H1 (cell line): Measurements from ENCODE around the gene STIL. TPM values are rescaled to one million over a fixed set of nuclear protein-coding genes. Genes with fewer than 3 reads are reported as not detected.

Source experiments
- CTCF ChIA-PET: fragments of 300-600 bp; sonication (Branson Sonifier 250); formaldehyde crosslinking; loops from one replicate; lab custom pipeline; 2021; ENCODE audit not compliant: partially characterized antibody; lab: Charles Lee
- POLR2A ChIA-PET: fragments of 300-600 bp; sonication (Branson Sonifier 250); formaldehyde crosslinking; loops from one replicate; lab custom pipeline; 2021; ENCODE audit warnings: inconsistent platforms; ENCODE audit not compliant: partially characterized antibody; lab: Charles Lee
- DNase-seq, 2 experiments: peaks; one replicate each; pipeline versions ENCODE4 v3.0.0 to v3.0.0-alpha.2; 2010 to 2022; ENCODE audit warnings: low spot score in 2 of 2, low read depth in 1 of 2, mixed read lengths in 1 of 2
- FAIRE-seq: peaks from 2 replicates; lab custom pipeline; 2011; peaks lifted over from hg19 to GRCh38; lab: Jason Lieb, UNC
- H2AFZ ChIP-seq: 2 replicates; pipeline ENCODE4 v1.8.1; 2012; ENCODE audit warnings: low read length, inconsistent platforms
- H2AK5ac ChIP-seq: 2 replicates; pipeline ENCODE4 v1.6.1; 2013; ENCODE audit warnings: low read depth, low read length
- H2BK120ac ChIP-seq: replicated peaks from 2 replicates; pipeline ENCODE3; 2013; ENCODE audit warnings: low read depth, low read length, inconsistent platforms
- H2BK12ac ChIP-seq: 2 replicates; pipeline ENCODE4 v1.6.1; 2013; ENCODE audit warnings: low read depth, low read length
- H2BK15ac ChIP-seq: 2 replicates; pipeline ENCODE4 v1.6.1; 2013; ENCODE audit warnings: low read length
- H2BK20ac ChIP-seq: 2 replicates; pipeline ENCODE4 v1.6.1; 2013; ENCODE audit warnings: low read length
- H2BK5ac ChIP-seq: 2 replicates; pipeline ENCODE4 v1.6.1; 2013; ENCODE audit warnings: low read depth, low read length
- H3K14ac ChIP-seq: 2 replicates; pipeline ENCODE4 v1.6.1; 2013; ENCODE audit warnings: inconsistent platforms; ENCODE audit not compliant: insufficient read length
- H3K18ac ChIP-seq: 2 replicates; pipeline ENCODE4 v1.6.1; 2013; ENCODE audit warnings: low read length; ENCODE audit errors: extremely low read depth
- H3K23ac ChIP-seq: 2 replicates; pipeline ENCODE4 v1.6.1; 2013; ENCODE audit warnings: inconsistent platforms; ENCODE audit not compliant: insufficient read length
- H3K23me2 ChIP-seq: 2 replicates; pipeline ENCODE4 v1.6.1; 2013; ENCODE audit warnings: low read depth, low read length
- H3K27ac ChIP-seq: 2 replicates; pipeline ENCODE4 v1.6.1; 2011; ENCODE audit warnings: low read depth, low read length, inconsistent platforms
- H3K27me3 ChIP-seq, 4 experiments: replicated peaks in 1 of 4; 1 replicate in 1 of 4; 2 replicates in 3 of 4; pipeline versions ENCODE4 v1.6.1 to v1.8.1; 2011 to 2013; ENCODE audit warnings: low read length in 3 of 4, mild to moderate bottlenecking in 3 of 4, inconsistent platforms in 2 of 4, mixed read lengths in 2 of 4, moderate library complexity in 1 of 4; ENCODE audit not compliant: control insufficient read depth in 3 of 4, insufficient read depth in 3 of 4; ENCODE audit errors: extremely low read depth in 1 of 4
- H3K36me3 ChIP-seq, 4 experiments: 2 replicates each; pipeline versions ENCODE4 v1.6.1 to v1.8.1; 2011 to 2013; ENCODE audit warnings: mild to moderate bottlenecking in 4 of 4, low read length in 3 of 4, moderate library complexity in 2 of 4, control low read depth in 1 of 4, inconsistent platforms in 1 of 4; ENCODE audit not compliant: insufficient read depth in 4 of 4, control insufficient read depth in 2 of 4
- H3K4ac ChIP-seq: replicated peaks from 2 replicates; pipeline ENCODE3; 2013; ENCODE audit warnings: low read length, low read depth, mixed read lengths, inconsistent platforms; ENCODE audit not compliant: insufficient read length
- H3K4me1 ChIP-seq, 4 experiments: replicated peaks in 1 of 4; 1 replicate in 1 of 4; 2 replicates in 3 of 4; pipeline versions ENCODE4 v1.6.1 to v1.8.1; 2011 to 2013; ENCODE audit warnings: low read length in 3 of 4, inconsistent platforms in 2 of 4, mixed read lengths in 1 of 4; ENCODE audit not compliant: insufficient read depth in 4 of 4, control insufficient read depth in 3 of 4
- H3K4me2 ChIP-seq, 2 experiments: 2 replicates each; pipeline versions ENCODE4 v1.6.1 to v1.8.1; 2011 to 2013; ENCODE audit warnings: low read depth in 2 of 2, low read length in 2 of 2, control low read depth in 1 of 2, inconsistent platforms in 1 of 2, mild to moderate bottlenecking in 1 of 2; ENCODE audit not compliant: insufficient read depth in 1 of 2
- H3K4me3 ChIP-seq, 4 experiments: fragments of 200-600, 300-600 bp in 1 of 4; sonication (generic), shearing (Covaris generic), sonication (Bioruptor Twin) in 1 of 4; 2 replicates each; pipeline versions ENCODE4 v1.5.1 to v1.8.1; 2011 to 2016; ENCODE audit warnings: low read length in 4 of 4, low read depth in 3 of 4, control low read depth in 2 of 4, inconsistent platforms in 2 of 4, mild to moderate bottlenecking in 2 of 4, mixed read lengths in 1 of 4, moderate library complexity in 1 of 4; ENCODE audit not compliant: insufficient read depth in 2 of 4; ENCODE audit errors: extremely low read depth in 1 of 4
- H3K56ac ChIP-seq: replicated peaks from 2 replicates; pipeline ENCODE3; 2013; ENCODE audit warnings: low read depth, mild to moderate bottlenecking, mixed read lengths, low read length, inconsistent platforms; ENCODE audit not compliant: insufficient read length
- H3K79me1 ChIP-seq: 2 replicates; pipeline ENCODE4 v1.6.1; 2013; ENCODE audit warnings: low read depth, low read length, control low read depth
- H3K79me2 ChIP-seq, 2 experiments: 2 replicates each; pipeline versions ENCODE4 v1.6.1 to v1.8.1; 2012 to 2013; ENCODE audit warnings: low read length in 2 of 2, mild to moderate bottlenecking in 2 of 2, inconsistent platforms in 1 of 2; ENCODE audit not compliant: insufficient read depth in 2 of 2, control insufficient read depth in 1 of 2
- H3K9ac ChIP-seq, 4 experiments: replicated peaks in 1 of 4; 1 replicate in 1 of 4; 2 replicates in 3 of 4; pipeline versions ENCODE4 v1.6.1 to v1.8.1; 2011 to 2013; ENCODE audit warnings: low read depth in 3 of 4, low read length in 3 of 4, control low read depth in 2 of 4, mild to moderate bottlenecking in 2 of 4, moderate library complexity in 2 of 4, inconsistent platforms in 1 of 4; ENCODE audit errors: extremely low read depth in 1 of 4
- H3K9me3 ChIP-seq, 2 experiments: 2 replicates each; pipeline versions ENCODE4 v1.6.1 to v1.8.1; 2012 to 2013; ENCODE audit warnings: mild to moderate bottlenecking in 2 of 2, moderate library complexity in 2 of 2, control low read depth in 1 of 2, inconsistent platforms in 1 of 2, low read depth in 1 of 2, low read length in 1 of 2, mixed read lengths in 1 of 2; ENCODE audit not compliant: insufficient read depth in 2 of 2
- H4K20me1 ChIP-seq, 2 experiments: replicated peaks in 1 of 2; 2 replicates each; pipeline versions ENCODE3 to v1.8.1; 2011 to 2013; ENCODE audit warnings: inconsistent platforms in 2 of 2, low read length in 2 of 2, mild to moderate bottlenecking in 1 of 2; ENCODE audit not compliant: insufficient read depth in 2 of 2, control insufficient read depth in 1 of 2
- H4K5ac ChIP-seq: 2 replicates; pipeline ENCODE4 v1.6.1; 2013; ENCODE audit warnings: low read length, low read depth, mixed read lengths, inconsistent platforms; ENCODE audit not compliant: insufficient read length
- H4K8ac ChIP-seq: 2 replicates; pipeline ENCODE4 v1.8.0; 2013; ENCODE audit warnings: mild to moderate bottlenecking, moderate library complexity, low read length, inconsistent platforms; ENCODE audit not compliant: insufficient read depth; ENCODE audit errors: extremely low read depth
- H4K91ac ChIP-seq: replicated peaks from 2 replicates; pipeline ENCODE3; 2013; ENCODE audit warnings: low read length, mixed read lengths, inconsistent platforms; ENCODE audit not compliant: insufficient read length
- BRCA1 ChIP-seq: IDR thresholded peaks from 2 replicates; pipeline ENCODE4 v1.6.1; 2012; ENCODE audit warnings: low read depth, low read length, improper control_type of control experiment
- CBX8 ChIP-seq: fragments of 300-800, 300-1000 bp; sonication (generic); IDR thresholded peaks from 2 replicates; pipeline ENCODE4 v1.7.1; 2016; ENCODE audit warnings: low read depth, low read length, borderline replicate concordance
- CEBPB ChIP-seq: IDR thresholded peaks from 2 replicates; pipeline ENCODE4 v1.6.1; 2012; ENCODE audit warnings: low read depth, low read length
- CHD1 ChIP-seq: IDR thresholded peaks from 2 replicates; pipeline ENCODE4 v1.6.1; 2012; ENCODE audit warnings: low read depth, low read length, improper control_type of control experiment
- KDM1A ChIP-seq: fragments of 200-600, 300-600 bp; sonication (generic); IDR thresholded peaks from 2 replicates; pipeline ENCODE4 v1.7.1; 2016; ENCODE audit warnings: mild to moderate bottlenecking, low read length, borderline replicate concordance
- POLR2AphosphoS5 ChIP-seq: IDR thresholded peaks from 2 replicates; pipeline ENCODE4 v1.6.1; 2011; ENCODE audit warnings: low read depth, low read length
- POU5F1 ChIP-seq: IDR thresholded peaks from 2 replicates; pipeline ENCODE4 v1.6.1; 2011; ENCODE audit warnings: low read depth, mild to moderate bottlenecking, low read length, moderate library complexity
- RBBP5 ChIP-seq: IDR thresholded peaks from 2 replicates; pipeline ENCODE4 v1.7.1; 2012; ENCODE audit warnings: low read depth, mild to moderate bottlenecking, inconsistent platforms, low read length, moderate library complexity, borderline replicate concordance
- RFX5 ChIP-seq: IDR thresholded peaks from 2 replicates; pipeline ENCODE4 v1.6.1; 2011; ENCODE audit warnings: low read depth, low read length, improper control_type of control experiment, borderline replicate concordance
- RXRA ChIP-seq: IDR thresholded peaks from 2 replicates; pipeline ENCODE4 v1.6.1; 2011; ENCODE audit warnings: low read depth, mild to moderate bottlenecking, low read length, moderate library complexity; ENCODE audit not compliant: insufficient read depth
- TEAD4 ChIP-seq: IDR thresholded peaks from 2 replicates; pipeline ENCODE4 v1.6.1; 2012; ENCODE audit warnings: low read depth, low read length, inconsistent platforms, mixed read lengths
- WGBS, 2 experiments: shearing (Covaris generic) in 1 of 2; methylation state at CpG; one replicate each; pipeline versions ENCODE4 v1.1.6 to v1.1.7; 2013 to 2015; ENCODE audit warnings: low lambda C conversion rate in 2 of 2, mixed read lengths in 2 of 2, inconsistent platforms in 1 of 2, low coverage in 1 of 2, missing lambda C conversion rate in 1 of 2; ENCODE audit not compliant: insufficient replicate concordance in 2 of 2, insufficient coverage in 1 of 2, insufficient read length in 1 of 2; ENCODE audit errors: extremely low coverage in 1 of 2, missing lambda C conversion rate in 1 of 2; 5-methylcytosine and 5-hydroxymethylcytosine counted together
- polyA plus RNA-seq, 7 experiments: library from polyadenylated mRNA; depleted of rRNA in 3 of 7; stranded (reverse) in 5 of 7; unstranded in 2 of 7; fragments of >200 nt in 5 of 7; fragments of 200-250 nt in 2 of 7; gene quantifications; 1 replicate in 5 of 7; 2 replicates in 1 of 7; 4 replicates in 1 of 7; pipeline versions ENCODE4 v1.2.1 to v1.2.3, GENCODE V29; 2011 to 2013; ENCODE audit warnings: missing spikeins in 2 of 7, mixed read lengths in 2 of 7
- total RNA-seq: library from RNA; stranded (reverse); fragmentation: NEBNext Ultra II Directional; extraction: Animal tissue kit (Norgen Biotek cat#: 25700); gene quantifications from 2 replicates; pipeline ENCODE4 v1.2.1, GENCODE V29; 2021

The STIL gene
- total and polyA plus RNA-seq, 2 of the 8 experiments (the other 6 are each of a cell fraction or from before 2014, with no cell fraction given): 13.6 to 25.1 TPM

GRCh38 chr1:47309427-47309826, 4.5 kb downstream of the STIL start:
- no peak for FAIRE-seq
- no peak overlapping the region for H3K4me2 ChIP-seq
- no peak overlapping the region for H3K4ac ChIP-seq
- peaks cover 0 to 2% of the 10 kb centered on the region in 2 experiments for H4K20me1 ChIP-seq
- H2AFZ ChIP-seq: no peak overlapping the region
- no peak overlapping the region for H3K4me3 ChIP-seq
- H2BK5ac ChIP-seq: no peak overlapping the region
- H3K4me1 ChIP-seq: peaks cover 0 to 5% (median 0%) of the 10 kb centered on the region in 4 experiments; a peak in 1 of 7 replicates
- no peak for DNase-seq
- H3K23me2 ChIP-seq: no peaks in the 10 kb centered on the region
- no peak overlapping the region for H2BK120ac ChIP-seq
- no peak overlapping the region for H4K8ac ChIP-seq
- H4K5ac ChIP-seq: no peak overlapping the region
- no peaks in the 10 kb centered on the region; the same call in 1 of the 2 replicates for H3K79me1 ChIP-seq
- no peak overlapping the region for H2BK15ac ChIP-seq
- no peak overlapping the region for H2BK20ac ChIP-seq
- POLR2A ChIA-PET: interaction anchor here (0.6 to 2.3 kb wide), 2 partner anchors 24 to 29 kb away, joined by 3 to 5 read pairs; partner anchors contain the start of gene CMPK1
- H2AK5ac ChIP-seq: no peak overlapping the region
- H3K56ac ChIP-seq: no peak overlapping the region
- CTCF ChIA-PET: interaction anchor here (1.5 to 1.8 kb wide), 2 partner anchors 9 to 130 kb away, joined by 3 to 6 read pairs; no protein-coding TSS in a partner anchor
- TF ChIP-seq RFX5: no peak
- TF ChIP-seq BRCA1: no peak
- no peak for TF ChIP-seq POU5F1
- TF ChIP-seq TEAD4: no peak
- TF ChIP-seq RBBP5: no peak
- TF ChIP-seq CBX8: no peak
- TF ChIP-seq KDM1A: no peak
- TF ChIP-seq RXRA: no peak
- no peak for TF ChIP-seq CHD1
- no peak for TF ChIP-seq POLR2AphosphoS5
- TF ChIP-seq CEBPB: no peak
- TF ChIP-seq, all 59 proteins: peak for 0
- H3K27me3 ChIP-seq: no peaks in the 10 kb centered on the region
- H3K36me3 ChIP-seq: peaks cover 0 to 40% (median 6%) of the 10 kb centered on the region in 4 experiments; a peak in 6 of 8 replicates
- no peak overlapping the region for H3K18ac ChIP-seq
- no peak overlapping the region for H3K9ac ChIP-seq
- H2BK12ac ChIP-seq: no peak overlapping the region
- 89% methylated on average over 4 of the region's 4 CpGs; no CpG with 5 or more reads in 1 of the 2 experiments for WGBS, 2 experiments
- no peak overlapping the region for H3K27ac ChIP-seq
- no peaks in the 10 kb centered on the region for H3K9me3 ChIP-seq
- H3K79me2 ChIP-seq: peaks cover 0 to 57% of the 10 kb centered on the region in 2 experiments; a peak in 2 of 4 replicates
- H3K23ac ChIP-seq: no peak overlapping the region
- no peak overlapping the region for H3K14ac ChIP-seq
- H4K91ac ChIP-seq: no peak overlapping the region
